ENCODE results near the gene EYS. TPM values are rescaled to one million over a fixed set of nuclear protein-coding genes. Genes with fewer than 3 reads are reported as not detected.

EYS gene
- total RNA-seq, 4 donors from 2014 or later: 0.12 to 1.4 (median 0.22) TPM

DNA sequence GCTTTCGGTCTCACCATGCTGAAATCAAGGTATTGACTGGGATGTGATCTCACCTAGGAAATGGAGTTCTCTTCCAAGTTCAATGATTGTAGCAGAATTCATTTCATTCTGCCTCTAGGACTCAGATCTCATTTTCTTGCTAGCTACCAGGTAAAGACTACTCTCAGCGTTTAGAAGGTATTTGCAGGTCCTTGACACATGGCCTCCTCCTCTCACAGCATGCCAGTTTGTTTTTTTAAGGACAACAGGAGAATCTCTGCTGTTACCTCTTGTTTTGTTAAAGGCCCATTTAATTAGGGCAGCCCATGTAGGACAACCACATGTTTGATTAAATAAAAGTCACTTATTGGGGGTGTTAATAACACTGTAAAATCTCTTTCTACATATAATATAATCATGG lies 757.8 kb downstream of the EYS start:
- TF ChIP-seq, protein P1, sequence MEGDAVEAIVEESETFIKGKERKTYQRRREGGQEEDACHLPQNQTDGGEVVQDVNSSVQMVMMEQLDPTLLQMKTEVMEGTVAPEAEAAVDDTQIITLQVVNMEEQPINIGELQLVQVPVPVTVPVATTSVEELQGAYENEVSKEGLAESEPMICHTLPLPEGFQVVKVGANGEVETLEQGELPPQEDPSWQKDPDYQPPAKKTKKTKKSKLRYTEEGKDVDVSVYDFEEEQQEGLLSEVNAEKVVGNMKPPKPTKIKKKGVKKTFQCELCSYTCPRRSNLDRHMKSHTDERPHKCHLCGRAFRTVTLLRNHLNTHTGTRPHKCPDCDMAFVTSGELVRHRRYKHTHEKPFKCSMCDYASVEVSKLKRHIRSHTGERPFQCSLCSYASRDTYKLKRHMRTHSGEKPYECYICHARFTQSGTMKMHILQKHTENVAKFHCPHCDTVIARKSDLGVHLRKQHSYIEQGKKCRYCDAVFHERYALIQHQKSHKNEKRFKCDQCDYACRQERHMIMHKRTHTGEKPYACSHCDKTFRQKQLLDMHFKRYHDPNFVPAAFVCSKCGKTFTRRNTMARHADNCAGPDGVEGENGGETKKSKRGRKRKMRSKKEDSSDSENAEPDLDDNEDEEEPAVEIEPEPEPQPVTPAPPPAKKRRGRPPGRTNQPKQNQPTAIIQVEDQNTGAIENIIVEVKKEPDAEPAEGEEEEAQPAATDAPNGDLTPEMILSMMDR (IDR thresholded peaks at IDR 0.05): no peak
- ATAC-seq (ENCODE audit: low FRiP score) (no peak), DNase-seq (ENCODE audit: low spot score) (no peak)

DNA sequence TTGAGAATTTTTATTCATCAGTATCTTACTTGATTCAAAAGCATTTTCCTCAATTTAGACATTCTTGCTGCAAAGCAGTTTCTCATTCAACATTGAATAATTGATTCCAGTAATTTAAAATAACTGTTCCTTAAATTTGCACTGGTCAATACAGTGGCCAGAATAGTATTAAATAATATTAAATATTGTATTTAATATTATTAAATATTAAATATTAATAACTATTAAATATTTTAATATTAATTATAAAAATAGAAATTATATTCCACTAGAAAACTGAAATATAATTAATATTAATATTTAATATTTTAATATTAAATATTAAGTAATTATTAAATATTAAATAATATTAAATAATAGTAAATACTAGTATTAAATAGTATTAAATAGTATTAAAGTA lies 758.8 kb downstream of the EYS start:
- ATAC-seq (ENCODE audit: low FRiP score) (no peak), DNase-seq (ENCODE audit: low spot score) (no peak)
- TF ChIP-seq, protein P1 (IDR thresholded peaks at IDR 0.05): no peak

DNA sequence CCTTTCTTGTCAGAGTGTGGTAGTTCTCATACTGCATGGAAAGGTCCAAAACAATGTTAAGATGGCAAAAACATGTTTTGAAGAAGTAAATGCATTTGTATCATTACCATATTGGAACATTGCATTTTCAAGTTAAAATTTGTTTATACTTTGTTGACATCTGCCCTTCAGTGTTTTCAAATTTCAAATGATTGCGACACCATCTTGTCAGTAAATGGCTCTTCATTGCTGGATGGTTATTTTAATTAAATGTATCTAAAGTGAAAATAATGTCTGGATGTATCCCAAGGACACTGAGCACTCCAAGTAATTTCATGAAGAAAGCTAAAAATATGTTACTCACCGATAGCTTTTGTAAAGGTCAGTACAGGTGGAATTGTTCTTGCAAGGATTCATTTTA lies 761.6 kb downstream of the EYS start:
- ATAC-seq (ENCODE audit: low FRiP score) (no peak), DNase-seq (ENCODE audit: low spot score) (no peak)
- TF ChIP-seq, protein P1 (IDR thresholded peaks at IDR 0.05): no peak

DNA sequence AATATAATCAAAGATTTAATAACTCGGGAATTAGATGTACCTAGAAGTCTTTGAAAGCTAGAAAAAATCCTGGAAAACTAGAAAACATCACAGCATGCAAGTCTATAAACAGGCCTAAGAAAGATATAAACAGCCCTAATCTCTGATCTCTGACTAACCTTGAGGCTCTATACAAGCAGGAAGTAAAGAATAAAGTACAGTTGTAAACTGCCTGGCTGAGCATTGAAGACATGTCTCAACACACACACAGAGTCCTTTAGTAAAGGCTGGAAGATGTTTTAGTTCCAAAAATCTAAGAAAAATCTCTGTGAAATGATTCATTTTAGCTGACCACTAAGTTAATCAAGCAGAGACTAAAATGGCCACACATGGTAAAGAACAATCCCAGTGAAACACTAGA lies 774.5 kb downstream of the EYS start:
- ATAC-seq (ENCODE audit: low FRiP score) (no peak), DNase-seq (ENCODE audit: low spot score) (no peak)
- TF ChIP-seq, protein P1 (IDR thresholded peaks at IDR 0.05): no peak

DNA sequence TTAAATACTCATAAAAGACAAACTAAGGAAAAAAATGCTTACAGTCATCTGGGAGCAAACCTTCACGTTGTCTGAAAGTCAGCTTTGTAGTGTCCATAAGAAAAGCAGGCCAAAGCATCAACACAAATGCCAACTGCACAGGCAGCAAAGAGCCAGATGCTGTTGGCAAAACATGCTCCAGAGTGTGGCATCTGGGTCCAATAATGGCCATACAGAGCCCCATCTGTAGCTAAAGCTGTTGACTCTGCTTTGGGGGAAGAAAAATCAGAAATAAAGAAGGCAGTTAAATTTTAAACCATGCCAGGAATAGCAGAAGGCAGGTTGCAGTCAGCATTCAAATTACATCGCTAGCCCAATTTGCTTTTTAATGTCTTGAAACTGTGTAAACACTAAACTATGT lies 776.3 kb downstream of the EYS start:
- ATAC-seq (ENCODE audit: low FRiP score) (no peak), DNase-seq (ENCODE audit: low spot score) (no peak)
- TF ChIP-seq, protein P1 (IDR thresholded peaks at IDR 0.05): no peak

DNA sequence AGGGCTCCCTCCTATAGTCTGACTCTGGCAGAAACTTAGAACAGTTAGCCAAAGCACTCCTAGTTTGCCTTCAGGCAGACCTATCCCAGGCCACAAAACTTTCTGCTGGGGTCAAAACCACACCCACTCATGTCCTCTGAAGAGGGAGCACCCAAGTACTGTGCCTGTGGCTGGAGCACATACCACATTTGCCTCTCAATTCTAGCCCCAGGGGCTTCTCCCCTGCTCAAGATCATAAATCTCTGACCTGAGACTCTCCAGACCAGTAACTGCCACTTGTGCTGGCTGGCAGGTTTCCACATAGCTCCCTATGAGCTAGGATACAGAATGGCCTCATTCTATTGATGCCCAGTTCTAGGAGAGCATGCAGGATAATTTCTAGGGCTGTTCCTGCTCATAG lies 781.0 kb downstream of the EYS start:
- TF ChIP-seq, protein P1 (IDR thresholded peaks at IDR 0.05): no peak
- DNase-seq (ENCODE audit: low spot score): no peak
- ATAC-seq (ENCODE audit: low FRiP score): no peak

DNA sequence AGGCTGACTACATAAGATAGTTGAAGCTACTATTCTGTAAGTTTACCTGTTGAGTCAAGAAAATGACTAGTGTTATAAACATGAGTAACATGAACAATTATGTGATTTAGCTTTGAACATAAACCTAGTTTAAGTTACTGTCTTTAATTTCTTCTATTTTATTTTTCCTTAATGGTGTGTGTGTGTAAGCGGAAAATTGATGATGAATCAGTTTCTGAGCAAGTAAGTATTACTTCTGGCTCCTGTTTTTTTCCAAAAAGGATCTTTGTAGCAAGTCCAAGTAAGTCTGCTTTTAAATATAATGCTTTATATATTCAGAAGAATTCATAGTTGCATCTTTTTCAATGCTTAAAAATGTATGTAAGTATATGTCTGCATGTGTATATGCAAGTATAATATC lies 786.8 kb downstream of the EYS start:
- TF ChIP-seq, protein P1 (IDR thresholded peaks at IDR 0.05): no peak
- no peak for DNase-seq (ENCODE audit: low spot score)

More for the DNA sequence above, 786.8 kb downstream of the EYS start:
- no peak for ATAC-seq (ENCODE audit: low FRiP score)

All from omental fat pad (tissue), 4 donors.